GM12873 (cell line): Measurements from ENCODE around the gene METTL14.

Experiments used
- TF ChIP-seq, protein P1 (sequence below): IDR thresholded peaks from 2 replicates; pipeline ENCODE4 v1.5.1; 2012; ENCODE audit warnings: low read depth, mild to moderate bottlenecking, moderate library complexity, low read length, control low read depth; ENCODE audit not compliant: insufficient read depth; ENCODE audit errors: missing control alignments

Gene METTL14

GRCh38 chr4:118755438-118756226, 70.4 kb downstream of the METTL14 start:
- TF ChIP-seq, protein P1, sequence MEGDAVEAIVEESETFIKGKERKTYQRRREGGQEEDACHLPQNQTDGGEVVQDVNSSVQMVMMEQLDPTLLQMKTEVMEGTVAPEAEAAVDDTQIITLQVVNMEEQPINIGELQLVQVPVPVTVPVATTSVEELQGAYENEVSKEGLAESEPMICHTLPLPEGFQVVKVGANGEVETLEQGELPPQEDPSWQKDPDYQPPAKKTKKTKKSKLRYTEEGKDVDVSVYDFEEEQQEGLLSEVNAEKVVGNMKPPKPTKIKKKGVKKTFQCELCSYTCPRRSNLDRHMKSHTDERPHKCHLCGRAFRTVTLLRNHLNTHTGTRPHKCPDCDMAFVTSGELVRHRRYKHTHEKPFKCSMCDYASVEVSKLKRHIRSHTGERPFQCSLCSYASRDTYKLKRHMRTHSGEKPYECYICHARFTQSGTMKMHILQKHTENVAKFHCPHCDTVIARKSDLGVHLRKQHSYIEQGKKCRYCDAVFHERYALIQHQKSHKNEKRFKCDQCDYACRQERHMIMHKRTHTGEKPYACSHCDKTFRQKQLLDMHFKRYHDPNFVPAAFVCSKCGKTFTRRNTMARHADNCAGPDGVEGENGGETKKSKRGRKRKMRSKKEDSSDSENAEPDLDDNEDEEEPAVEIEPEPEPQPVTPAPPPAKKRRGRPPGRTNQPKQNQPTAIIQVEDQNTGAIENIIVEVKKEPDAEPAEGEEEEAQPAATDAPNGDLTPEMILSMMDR = no peak

DNA sequence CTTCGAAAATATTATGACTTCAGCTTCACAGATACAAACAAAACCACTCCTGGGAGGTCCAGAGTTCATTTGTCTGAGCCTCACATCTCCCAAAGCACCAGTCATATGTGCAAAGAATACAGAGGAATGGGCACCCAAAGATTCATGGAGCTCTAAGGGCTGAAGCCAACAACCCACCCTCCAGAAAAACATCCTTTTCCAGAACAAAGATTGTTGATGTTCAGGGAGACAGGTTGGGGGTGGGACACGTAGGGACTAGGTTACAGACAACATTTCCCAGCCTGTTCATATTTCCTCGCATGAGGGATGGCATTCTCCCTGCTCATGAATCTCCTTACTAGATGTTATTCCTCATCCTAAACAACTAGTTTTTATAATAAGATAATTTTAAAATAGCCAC, 71.2 kb downstream of the METTL14 start:
- TF ChIP-seq, protein P1 = no peak

DNA sequence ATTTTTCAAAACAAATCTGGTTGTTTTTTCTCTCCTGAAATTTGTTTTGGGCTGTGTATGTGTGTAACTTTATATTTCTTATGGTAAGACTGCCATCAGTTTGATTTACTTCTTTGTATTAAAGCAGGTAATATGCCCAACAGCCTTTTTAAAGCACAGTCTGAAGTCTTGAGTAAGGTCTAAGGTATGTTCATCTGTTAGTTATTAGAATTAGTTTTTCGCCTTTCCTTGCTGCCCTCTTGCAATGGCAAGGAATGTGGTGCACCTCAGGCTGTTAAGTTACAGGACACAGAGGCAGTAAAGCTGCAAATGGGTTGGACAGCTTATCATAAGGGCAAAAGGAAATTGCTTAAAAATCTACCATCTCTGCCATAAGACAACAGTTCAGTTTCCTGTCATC, 71.8 kb downstream of the METTL14 start:
- TF ChIP-seq, protein P1 = no peak

GRCh38 chr4:118757761-118758251, 72.6 kb downstream of the METTL14 start:
- TF ChIP-seq, protein P1 = no peak

- TF ChIP-seq, protein P1 = no peak
These were observed 73.1 kb downstream of the METTL14 start for GRCh38 chr4:118758293-118758692.

GRCh38 chr4:118759481-118759880, 74.3 kb downstream of the METTL14 start:
- TF ChIP-seq, protein P1 = no peak

DNA sequence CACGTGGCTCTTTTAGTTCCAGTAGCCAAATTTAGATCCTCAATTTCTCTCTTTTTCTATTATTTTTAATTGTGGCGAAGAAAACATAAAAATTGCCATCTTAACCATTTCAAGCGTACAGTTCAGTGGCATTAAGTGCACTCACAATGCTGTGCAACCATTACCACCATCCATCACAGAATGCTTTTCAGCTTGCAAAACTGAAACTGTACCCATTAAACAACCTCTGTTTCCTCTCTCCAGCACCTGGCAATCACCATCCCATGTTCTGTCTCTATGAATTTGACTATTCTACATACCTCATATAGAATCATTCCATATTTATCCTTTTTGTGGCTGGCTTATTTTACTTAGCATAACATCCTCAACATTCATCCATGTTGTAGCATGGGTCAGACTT, 74.9 kb downstream of the METTL14 start:
- TF ChIP-seq, protein P1 = no peak
